Keratinocyte (primary cell): Measurements from ENCODE around the gene BFSP2. TPM values are rescaled to one million over a fixed set of nuclear protein-coding genes. Genes with fewer than 3 reads are reported as not detected.

Experiments
- DNase-seq: peaks from one replicate; pipeline ENCODE4 v3.0.0-alpha.2; 2011; ENCODE audit warnings: low read depth, missing footprints, low spot score
- FAIRE-seq: peaks from 2 replicates; lab custom pipeline; 2011; peaks lifted over from hg19 to GRCh38; lab: Jason Lieb, UNC
- H2AFZ ChIP-seq: 2 replicates; pipeline ENCODE4 v1.6.0; 2012; ENCODE audit warnings: low read length, control low read depth, inconsistent platforms; ENCODE audit not compliant: control insufficient read depth
- H3K27ac ChIP-seq: 2 replicates; pipeline ENCODE4 v1.5.1; 2011; ENCODE audit warnings: low read length; ENCODE audit not compliant: control insufficient read depth, insufficient read depth
- H3K27me3 ChIP-seq: 3 replicates; pipeline ENCODE4 v1.6.0; 2011; ENCODE audit warnings: low read length; ENCODE audit not compliant: control insufficient read depth, insufficient read depth; ENCODE audit errors: extremely low read depth
- H3K36me3 ChIP-seq, 2 experiments: 2 replicates in 1 of 2; 3 replicates in 1 of 2; pipeline ENCODE4 v1.5.1; 2011; ENCODE audit warnings: low read length in 2 of 2, mild to moderate bottlenecking in 1 of 2; ENCODE audit not compliant: control insufficient read depth in 2 of 2, insufficient read depth in 2 of 2; ENCODE audit errors: extremely low read depth in 1 of 2
- H3K4me1 ChIP-seq: 3 replicates; pipeline ENCODE4 v1.5.1; 2011; ENCODE audit warnings: low read length; ENCODE audit not compliant: control insufficient read depth, insufficient read depth; ENCODE audit errors: extremely low read depth
- H3K4me2 ChIP-seq: 3 replicates; pipeline ENCODE4 v1.6.0; 2011; ENCODE audit warnings: low read depth, low read length; ENCODE audit not compliant: control insufficient read depth, insufficient read depth; ENCODE audit errors: extremely low read depth
- H3K4me3 ChIP-seq, 3 experiments: fragments of 200-600 bp in 1 of 3; sonication (generic) in 1 of 3; 2 replicates in 2 of 3; 3 replicates in 1 of 3; pipeline ENCODE4 v1.5.1; 2011 to 2016; ENCODE audit warnings: low read length in 3 of 3, mild to moderate bottlenecking in 3 of 3, control low read depth in 2 of 3, inconsistent platforms in 1 of 3, low read depth in 1 of 3, mixed read lengths in 1 of 3, mixed run types in 1 of 3, moderate library complexity in 1 of 3; ENCODE audit not compliant: control insufficient read depth in 2 of 3, insufficient read depth in 2 of 3; ENCODE audit errors: extremely low read depth in 1 of 3
- H3K79me2 ChIP-seq: 2 replicates; pipeline ENCODE4 v1.6.0; 2012; ENCODE audit warnings: low read length; ENCODE audit not compliant: control insufficient read depth, insufficient read depth
- H3K9ac ChIP-seq: 3 replicates; pipeline ENCODE4 v1.6.0; 2011; ENCODE audit warnings: low read length; ENCODE audit not compliant: control insufficient read depth, insufficient read depth; ENCODE audit errors: extremely low read depth
- H3K9me1 ChIP-seq: 3 replicates; pipeline ENCODE4 v1.6.0; 2011; ENCODE audit warnings: low read length; ENCODE audit not compliant: control insufficient read depth, insufficient read depth; ENCODE audit errors: extremely low read depth
- H3K9me3 ChIP-seq: 2 replicates; pipeline ENCODE4 v1.5.1; 2012; ENCODE audit warnings: low read depth, low read length; ENCODE audit not compliant: control insufficient read depth
- H4K20me1 ChIP-seq: 3 replicates; pipeline ENCODE4 v1.6.0; 2011; ENCODE audit warnings: low read length; ENCODE audit not compliant: control insufficient read depth, insufficient read depth; ENCODE audit errors: extremely low read depth
- CTCF ChIP-seq, 3 experiments: IDR thresholded peaks in 1 of 3; conservative IDR thresholded peaks in 1 of 3; optimal IDR thresholded peaks in 1 of 3; 2 replicates in 2 of 3; 3 replicates in 1 of 3; pipeline versions ENCODE3 to v1.5.1; 2011; ENCODE audit warnings: low read length in 3 of 3, mild to moderate bottlenecking in 3 of 3, moderate library complexity in 2 of 3, control low read depth in 1 of 3, inconsistent platforms in 1 of 3; ENCODE audit not compliant: insufficient read depth in 2 of 3; ENCODE audit errors: extremely low read depth in 1 of 3
- EZH2 ChIP-seq: IDR thresholded peaks from one replicate; pipeline ENCODE4 v1.6.1; 2012; ENCODE audit warnings: inconsistent platforms, mild to moderate bottlenecking, low read length, moderate library complexity
- dilution Hi-C: fragments of 300-500 bp; cut with MboI; formaldehyde crosslinking; loops from one replicate; pipeline ENCODE4 v1.7.0; 2020; ENCODE audit warnings: low sequenced_read_pairs; ENCODE audit not compliant: extremely low pct_ligation_motif_present
- polyA plus RNA-seq, 5 experiments: library from polyadenylated mRNA; depleted of rRNA in 3 of 5; stranded (reverse) in 3 of 5; stranded (forward) in 1 of 5; unstranded in 1 of 5; fragments of >200 nt; gene quantifications; 1 replicate in 1 of 5; 2 replicates in 3 of 5; 3 replicates in 1 of 5; pipeline versions ENCODE4 v1.2.1 to v1.2.3, GENCODE V29; 2011 to 2012; ENCODE audit warnings: missing spikeins in 2 of 5, low read depth in 1 of 5, low replicate concordance in 1 of 5

The BFSP2 gene
- polyA plus RNA-seq, 1 donor (not counting 4 experiments of a cell fraction or from before 2014, with no cell fraction given): not detected

GRCh38 chr3:133441867-133442270 lies 42.0 kb downstream of the BFSP2 start:
- Histone ChIP-seq H3K9me3 (no peaks in the 10 kb centered on the region), H3K36me3 (no peaks in the 10 kb centered on the region), H3K79me2 (no peaks in the 10 kb centered on the region), H3K9me1 (no peaks in the 10 kb centered on the region), H3K9ac (no peak overlapping the region), H3K27me3 (no peaks in the 10 kb centered on the region), H3K4me3 (no peak overlapping the region), H4K20me1 (no peaks in the 10 kb centered on the region), H2AFZ (no peak overlapping the region), H3K27ac (no peak overlapping the region), H3K4me1 (peaks cover 11% of the 10 kb centered on the region), H3K4me2 (no peak overlapping the region)
- DNase-seq: no peak
- no peak for FAIRE-seq
- dilution Hi-C loops: no loop called here
- TF ChIP-seq CTCF (optimal IDR thresholded peaks at IDR 0.05 in 1 of 3, IDR thresholded peaks at IDR 0.05 in 1 of 3, conservative IDR thresholded peaks at IDR 0.05 in 1 of 3; ENCODE audit: extremely low read depth in 1 of 3, insufficient read depth in 2 of 3, low read length in 3 of 3) (no peak), EZH2 (no peak)

GRCh38 chr3:133442518-133442917 lies 42.7 kb downstream of the BFSP2 start:
- H3K27me3 ChIP-seq: no peaks in the 10 kb centered on the region
- dilution Hi-C loops: no loop called here
- FAIRE-seq: no peak
- H3K9me3 ChIP-seq: no peaks in the 10 kb centered on the region
- H3K9me1 ChIP-seq: no peaks in the 10 kb centered on the region
- TF ChIP-seq CTCF (optimal IDR thresholded peaks at IDR 0.05 in 1 of 3, IDR thresholded peaks at IDR 0.05 in 1 of 3, conservative IDR thresholded peaks at IDR 0.05 in 1 of 3; ENCODE audit: extremely low read depth in 1 of 3, insufficient read depth in 2 of 3, low read length in 3 of 3) (no peak), EZH2 (no peak)
- H2AFZ ChIP-seq: no peak overlapping the region
- H4K20me1 ChIP-seq: no peaks in the 10 kb centered on the region
- H3K4me1 ChIP-seq: peaks cover 11% of the 10 kb centered on the region
- H3K9ac ChIP-seq: no peak overlapping the region
- H3K4me3 ChIP-seq: no peak overlapping the region
- no peak for DNase-seq
- H3K36me3 ChIP-seq: no peaks in the 10 kb centered on the region
- H3K4me2 ChIP-seq: no peak overlapping the region
- no peaks in the 10 kb centered on the region for H3K79me2 ChIP-seq
- no peak overlapping the region for H3K27ac ChIP-seq
